ENCODE results near the gene CD274.

Gene CD274

GRCh38 chr9:5453004-5453403 lies 2.7 kb downstream of the CD274 start:
- Histone ChIP-seq H3K4me2 (ENCODE audit: low read length) (no peak overlapping the region), H3K79me2 (ENCODE audit: insufficient read depth, low read length) (no peaks in the 10 kb centered on the region)

GRCh38 chr9:5453673-5454072 lies 3.3 kb downstream of the CD274 start:
- Histone ChIP-seq H3K9me2 (ENCODE audit: low read depth, low read length) (no peaks in the 10 kb centered on the region), H3K27me3 (ENCODE audit: insufficient read depth, low read length) (no peaks in the 10 kb centered on the region), H3K4me1 (ENCODE audit: insufficient read depth, low read length, severe bottlenecking) (peaks cover 19% of the 10 kb centered on the region), H3K4me3 (ENCODE audit: low read depth, low read length, poor library complexity, severe bottlenecking) (no peak overlapping the region), H4K20me1 (ENCODE audit: insufficient read depth, low read length) (no peaks in the 10 kb centered on the region), H3K36me3 (ENCODE audit: insufficient read depth, low read length) (no peaks in the 10 kb centered on the region), H3K27ac (ENCODE audit: low read depth, low read length, poor library complexity, severe bottlenecking) (no peak overlapping the region), H3K9me3 (ENCODE audit: low read length) (no peaks in the 10 kb centered on the region), H2AFZ (ENCODE audit: low read length) (no peak overlapping the region), H3K4me2 (ENCODE audit: low read length) (no peak overlapping the region), H3K79me2 (ENCODE audit: insufficient read depth, low read length) (no peaks in the 10 kb centered on the region), H3K9ac (ENCODE audit: low read length) (no peak overlapping the region), H3F3A (ENCODE audit: insufficient read depth, low read length) (no peaks in the 10 kb centered on the region)
- TF ChIP-seq EZH2 (IDR thresholded peaks at IDR 0.05; ENCODE audit: borderline replicate concordance, low read length) (no peak), CTCF (IDR thresholded peaks at IDR 0.05; ENCODE audit: low read length) (no peak)

More at GRCh38 chr9:5453004-5453403, 2.7 kb downstream of the CD274 start:
- Histone ChIP-seq H3F3A (ENCODE audit: insufficient read depth, low read length) (no peaks in the 10 kb centered on the region), H3K4me1 (ENCODE audit: insufficient read depth, low read length, severe bottlenecking) (peaks cover 19% of the 10 kb centered on the region), H3K27me3 (ENCODE audit: insufficient read depth, low read length) (no peaks in the 10 kb centered on the region), H3K36me3 (ENCODE audit: insufficient read depth, low read length) (no peaks in the 10 kb centered on the region), H4K20me1 (ENCODE audit: insufficient read depth, low read length) (no peaks in the 10 kb centered on the region), H3K9me2 (ENCODE audit: low read depth, low read length) (no peaks in the 10 kb centered on the region), H3K27ac (ENCODE audit: low read depth, low read length, poor library complexity, severe bottlenecking) (no peak overlapping the region), H3K9ac (ENCODE audit: low read length) (no peak overlapping the region), H2AFZ (ENCODE audit: low read length) (no peak overlapping the region), H3K4me3 (ENCODE audit: low read depth, low read length, poor library complexity, severe bottlenecking) (no peak overlapping the region), H3K9me3 (ENCODE audit: low read length) (no peaks in the 10 kb centered on the region)
- TF ChIP-seq CTCF (IDR thresholded peaks at IDR 0.05; ENCODE audit: low read length), result no peak
- TF ChIP-seq EZH2 (IDR thresholded peaks at IDR 0.05; ENCODE audit: borderline replicate concordance, low read length), result no peak

GRCh38 chr9:5455181-5455580 lies 4.8 kb downstream of the CD274 start:
- no peaks in the 10 kb centered on the region for H3K79me2 ChIP-seq (ENCODE audit: insufficient read depth, low read length)
- H3K4me2 ChIP-seq (ENCODE audit: low read length), result no peak overlapping the region
- no peaks in the 10 kb centered on the region for H3K9me3 ChIP-seq (ENCODE audit: low read length)
- no peaks in the 10 kb centered on the region for H4K20me1 ChIP-seq (ENCODE audit: insufficient read depth, low read length)
- TF ChIP-seq EZH2 (IDR thresholded peaks at IDR 0.05; ENCODE audit: borderline replicate concordance, low read length), result no peak
- no peak for TF ChIP-seq CTCF (IDR thresholded peaks at IDR 0.05; ENCODE audit: low read length)
- H3K27ac ChIP-seq (ENCODE audit: low read depth, low read length, poor library complexity, severe bottlenecking), result no peak overlapping the region
- no peaks in the 10 kb centered on the region for H3F3A ChIP-seq (ENCODE audit: insufficient read depth, low read length)
- no peaks in the 10 kb centered on the region for H3K27me3 ChIP-seq (ENCODE audit: insufficient read depth, low read length)
- H3K4me3 ChIP-seq (ENCODE audit: low read depth, low read length, poor library complexity, severe bottlenecking), result no peak overlapping the region
- no peaks in the 10 kb centered on the region for H3K36me3 ChIP-seq (ENCODE audit: insufficient read depth, low read length)
- no peaks in the 10 kb centered on the region for H3K9me2 ChIP-seq (ENCODE audit: low read depth, low read length)
- H2AFZ ChIP-seq (ENCODE audit: low read length), result no peak overlapping the region
- H3K9ac ChIP-seq (ENCODE audit: low read length), result no peak overlapping the region
- peaks cover 12% of the 10 kb centered on the region for H3K4me1 ChIP-seq (ENCODE audit: insufficient read depth, low read length, severe bottlenecking)

Measured in OCI-LY1 (cell line).